CD4-positive, alpha-beta T cell (primary cell): Measurements from ENCODE around the gene DSG3. TPM values are rescaled to one million over a fixed set of nuclear protein-coding genes. Genes with fewer than 3 reads are reported as not detected.

ENCODE experiments used
- ATAC-seq: fragments of 200-7000 bp; cut with Tn5 transposase; one replicate; pipeline ENCODE4 v1.10.0; 2022; ENCODE audit warnings: mild to moderate bottlenecking; ENCODE audit not compliant: poor library complexity
- CTCF ChIA-PET: fragments of 350-600 bp; sonication (Branson Sonifier 250); formaldehyde crosslinking; loops from one replicate; lab custom pipeline; 2021; ENCODE audit warnings: antibody characterized with exemption, inconsistent platforms; lab: Charles Lee
- POLR2A ChIA-PET: fragments of 350-600 bp; sonication (Branson Sonifier 250); formaldehyde crosslinking; loops from one replicate; lab custom pipeline; 2021; ENCODE audit warnings: antibody characterized with exemption, inconsistent platforms; lab: Charles Lee
- DNase-seq, 14 experiments: peaks; one replicate each; pipeline ENCODE4 v3.0.0-alpha.2; 2013 to 2020; ENCODE audit warnings: mixed read lengths in 2 of 14
- H3K27ac ChIP-seq, 2 donors: one replicate each; pipeline versions ENCODE4 v1.5.1 to v1.7.0; 2013; ENCODE audit warnings: low read length in 2 of 2, low read depth in 1 of 2, mild to moderate bottlenecking in 1 of 2
- H3K27me3 ChIP-seq, 2 experiments: 1 replicate in 1 of 2; 2 replicates in 1 of 2; pipeline versions ENCODE4 v1.6.1 to v1.7.0; 2013; ENCODE audit warnings: low read length in 2 of 2, control low read depth in 1 of 2, mild to moderate bottlenecking in 1 of 2, moderate library complexity in 1 of 2; ENCODE audit not compliant: insufficient read depth in 2 of 2, control insufficient read depth in 1 of 2
- H3K36me3 ChIP-seq: one replicate; pipeline ENCODE4 v1.6.1; 2013; ENCODE audit warnings: low read length, control low read depth; ENCODE audit not compliant: insufficient read depth
- H3K4me1 ChIP-seq: one replicate; pipeline ENCODE4 v1.6.1; 2013; ENCODE audit warnings: low read length, control low read depth; ENCODE audit not compliant: insufficient read depth
- H3K4me3 ChIP-seq: one replicate; pipeline ENCODE4 v1.5.1; 2013; ENCODE audit warnings: mild to moderate bottlenecking, low read length, moderate library complexity
- H3K9me3 ChIP-seq, 2 experiments: 1 replicate in 1 of 2; 2 replicates in 1 of 2; pipeline versions ENCODE4 v1.6.1 to v1.7.0; 2013; ENCODE audit warnings: low read length in 2 of 2, mild to moderate bottlenecking in 2 of 2, control low read depth in 1 of 2, moderate library complexity in 1 of 2; ENCODE audit not compliant: control insufficient read depth in 1 of 2, insufficient read depth in 1 of 2
- H3K27ac Mint-ChIP-seq: one replicate; pipeline ENCODE4 v1.8.0; 2020; ENCODE audit warnings: mixed read lengths
- H3K27me3 Mint-ChIP-seq: one replicate; pipeline ENCODE4 v1.8.0; 2021; ENCODE audit warnings: mixed read lengths
- H3K36me3 Mint-ChIP-seq: one replicate; pipeline ENCODE4 v1.8.0; 2021; ENCODE audit warnings: low read depth, mixed read lengths
- H3K4me1 Mint-ChIP-seq: one replicate; pipeline ENCODE4 v1.8.0; 2021; ENCODE audit warnings: low read depth, mixed read lengths
- H3K4me3 Mint-ChIP-seq: one replicate; pipeline ENCODE4 v1.8.0; 2020; ENCODE audit warnings: mild to moderate bottlenecking, mixed read lengths
- H3K9me3 Mint-ChIP-seq: one replicate; pipeline ENCODE4 v1.8.0; 2020; ENCODE audit warnings: mixed read lengths
- CTCF ChIP-seq: fragments of 200-600 bp; IDR thresholded peaks from one replicate; pipeline ENCODE4 v1.8.0; 2022; ENCODE audit warnings: antibody characterized with exemption, mild to moderate bottlenecking
- intact Hi-C, 2 experiments: fragments of 100-400 bp; cut with DNase I in 1 of 2; cut with micrococcal nuclease in 1 of 2; formaldehyde crosslinking; loops; one replicate each; pipeline versions ENCODE4 v1.15.1 to v1.9.0; 2023 to 2025; cut with DNase I, micrococcal nuclease
- total RNA-seq, 174 experiments: library from RNA in 2 of 174; stranded (reverse) in 2 of 174; gene quantifications; one replicate each; pipeline ENCODE4 v1.2.3 and lab custom pipeline; 2021 to 2026

Gene DSG3
- total RNA-seq, 2 experiments from 2014 or later = not detected

- no peaks in the 10 kb centered on the region for H3K36me3 Mint-ChIP-seq
- H3K9me3 ChIP-seq = peaks cover 0 to 8% of the 10 kb centered on the region in 2 experiments
- intact Hi-C loops = no loop called here
- no peaks in the 10 kb centered on the region for H3K27me3 ChIP-seq
- no peaks in the 10 kb centered on the region for H3K36me3 ChIP-seq
- no peaks in the 10 kb centered on the region for H3K4me1 ChIP-seq
- H3K27ac ChIP-seq = no peak overlapping the region
- H3K9me3 Mint-ChIP-seq = peaks cover 2% of the 10 kb centered on the region
- DNase-seq (no peak), ATAC-seq (no peak)
- no peak overlapping the region for H3K4me3 Mint-ChIP-seq
- POLR2A ChIA-PET = no interaction called here
- no peak overlapping the region for H3K4me3 ChIP-seq
- CTCF ChIA-PET = no interaction called here
- no peak overlapping the region for H3K27ac Mint-ChIP-seq
- TF ChIP-seq CTCF = no peak
- peaks cover 6% of the 10 kb centered on the region for H3K27me3 Mint-ChIP-seq
- H3K4me1 Mint-ChIP-seq = no peaks in the 10 kb centered on the region
Observed at GRCh38 chr18:31407649-31408048, 39.9 kb upstream of the DSG3 start.

- Mint-ChIP-seq H3K36me3 (no peaks in the 10 kb centered on the region), H3K27ac (no peak overlapping the region), H3K4me1 (no peaks in the 10 kb centered on the region), H3K27me3 (peaks cover 6% of the 10 kb centered on the region), H3K9me3 (peaks cover 10% of the 10 kb centered on the region), H3K4me3 (no peak overlapping the region)
- peaks cover 0 to 8% of the 10 kb centered on the region in 2 experiments for H3K9me3 ChIP-seq
- H3K4me1 ChIP-seq = no peaks in the 10 kb centered on the region
- TF ChIP-seq CTCF = no peak
- POLR2A ChIA-PET = no interaction called here
- DNase-seq = no peak
- H3K4me3 ChIP-seq = no peak overlapping the region
- intact Hi-C loops = no loop called here
- CTCF ChIA-PET = no interaction called here
- H3K27ac ChIP-seq = no peak overlapping the region
- no peaks in the 10 kb centered on the region for H3K36me3 ChIP-seq
- no peak for ATAC-seq
- no peaks in the 10 kb centered on the region for H3K27me3 ChIP-seq
Observed at GRCh38 chr18:31409276-31409675, 38.3 kb upstream of the DSG3 start.

- TF ChIP-seq CTCF = no peak
- H3K4me1 ChIP-seq = no peaks in the 10 kb centered on the region
- no peaks in the 10 kb centered on the region for H3K36me3 ChIP-seq
- H3K27ac Mint-ChIP-seq = no peak overlapping the region
- no peaks in the 10 kb centered on the region for H3K4me1 Mint-ChIP-seq
- H3K27me3 Mint-ChIP-seq = peaks cover 6% of the 10 kb centered on the region
- no peak overlapping the region for H3K27ac ChIP-seq
- POLR2A ChIA-PET = no interaction called here
- no peak for DNase-seq
- H3K9me3 ChIP-seq = peaks cover 0 to 8% of the 10 kb centered on the region in 2 experiments
- H3K36me3 Mint-ChIP-seq = no peaks in the 10 kb centered on the region
- intact Hi-C loops = no loop called here
- H3K27me3 ChIP-seq = no peaks in the 10 kb centered on the region
- H3K4me3 Mint-ChIP-seq = no peak overlapping the region
- peaks cover 10% of the 10 kb centered on the region for H3K9me3 Mint-ChIP-seq
- H3K4me3 ChIP-seq = no peak overlapping the region
- CTCF ChIA-PET = no interaction called here
- ATAC-seq = no peak
Observed at GRCh38 chr18:31410716-31411483, 36.6 kb upstream of the DSG3 start.
